Hepatocyte (in vitro differentiated cells): Measurements from ENCODE around the gene NFIA.

Source experiments
- EZH2 ChIP-seq: fragments of 200-600 bp; sonication (generic); IDR thresholded peaks from 2 replicates; pipeline ENCODE4 v1.6.1; 2016; ENCODE audit warnings: antibody characterized with exemption, mild to moderate bottlenecking, borderline replicate concordance
- EZH2phosphoT487 ChIP-seq: fragments of 200-600 bp; sonication (generic); IDR thresholded peaks from one replicate; pipeline ENCODE4 v1.6.1; 2018; ENCODE audit warnings: antibody characterized with exemption, mild to moderate bottlenecking, low read depth, moderate library complexity; ENCODE audit not compliant: unreplicated experiment, severe bottlenecking
- TF ChIP-seq, protein P1 (sequence below): fragments of 200-600 bp; sonication (generic); IDR thresholded peaks from 2 replicates; pipeline ENCODE4 v1.5.1; 2016; ENCODE audit warnings: antibody characterized with exemption, mild to moderate bottlenecking; ENCODE audit not compliant: poor library complexity

DNA sequence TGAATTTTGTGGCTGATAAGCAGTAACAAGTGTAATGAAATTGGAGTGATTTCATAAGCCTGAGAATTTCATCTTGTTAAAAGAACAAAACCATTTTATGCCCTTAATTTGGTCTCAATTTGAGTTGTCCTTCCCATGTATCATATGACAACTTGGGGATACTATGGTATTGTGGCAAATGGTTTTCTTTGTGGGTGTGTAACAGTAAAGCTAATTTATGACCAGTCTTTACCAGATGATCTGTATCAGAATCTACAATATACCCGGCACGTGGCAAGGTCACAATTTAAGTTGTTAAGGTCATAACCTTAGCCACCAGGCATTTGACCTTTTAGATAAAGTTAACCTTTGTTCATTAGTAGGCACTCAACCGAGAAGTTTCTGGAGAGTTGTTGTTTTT lies 9.1 kb downstream of the NFIA start:
- TF ChIP-seq, protein P1, sequence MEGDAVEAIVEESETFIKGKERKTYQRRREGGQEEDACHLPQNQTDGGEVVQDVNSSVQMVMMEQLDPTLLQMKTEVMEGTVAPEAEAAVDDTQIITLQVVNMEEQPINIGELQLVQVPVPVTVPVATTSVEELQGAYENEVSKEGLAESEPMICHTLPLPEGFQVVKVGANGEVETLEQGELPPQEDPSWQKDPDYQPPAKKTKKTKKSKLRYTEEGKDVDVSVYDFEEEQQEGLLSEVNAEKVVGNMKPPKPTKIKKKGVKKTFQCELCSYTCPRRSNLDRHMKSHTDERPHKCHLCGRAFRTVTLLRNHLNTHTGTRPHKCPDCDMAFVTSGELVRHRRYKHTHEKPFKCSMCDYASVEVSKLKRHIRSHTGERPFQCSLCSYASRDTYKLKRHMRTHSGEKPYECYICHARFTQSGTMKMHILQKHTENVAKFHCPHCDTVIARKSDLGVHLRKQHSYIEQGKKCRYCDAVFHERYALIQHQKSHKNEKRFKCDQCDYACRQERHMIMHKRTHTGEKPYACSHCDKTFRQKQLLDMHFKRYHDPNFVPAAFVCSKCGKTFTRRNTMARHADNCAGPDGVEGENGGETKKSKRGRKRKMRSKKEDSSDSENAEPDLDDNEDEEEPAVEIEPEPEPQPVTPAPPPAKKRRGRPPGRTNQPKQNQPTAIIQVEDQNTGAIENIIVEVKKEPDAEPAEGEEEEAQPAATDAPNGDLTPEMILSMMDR = no peak
- TF ChIP-seq EZH2 = no peak
- TF ChIP-seq EZH2phosphoT487 = no peak
